ENCODE results near the gene FOXP1. TPM values are rescaled to one million over a fixed set of nuclear protein-coding genes. Genes with fewer than 3 reads are reported as not detected.

The FOXP1 gene
- polyA plus RNA-seq, 3 donors, result 32.9 to 35.0 (median 33.3) TPM

DNA sequence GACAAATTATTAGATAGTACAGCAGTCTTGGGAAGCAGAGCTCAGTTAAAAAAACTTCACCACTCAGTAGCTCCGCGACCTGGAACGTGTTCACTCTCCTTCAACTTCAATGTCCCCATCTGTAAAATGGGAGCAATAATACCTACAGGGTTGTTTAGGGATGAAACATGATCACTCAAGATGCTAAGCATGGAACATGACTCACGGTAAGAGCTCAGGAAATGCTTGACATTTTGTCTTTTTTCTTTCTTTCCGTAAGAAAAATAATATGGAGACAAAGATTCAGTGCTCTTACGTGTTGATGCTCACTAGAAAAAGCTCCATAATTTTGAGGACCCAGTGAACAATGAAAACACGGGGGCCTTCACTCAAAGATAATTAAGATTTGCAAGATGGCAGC lies 664.4 kb downstream of the FOXP1 start:
- DNase-seq (ENCODE audit: low read depth in 3 of 3, low spot score in 2 of 3), result no peak

DNA sequence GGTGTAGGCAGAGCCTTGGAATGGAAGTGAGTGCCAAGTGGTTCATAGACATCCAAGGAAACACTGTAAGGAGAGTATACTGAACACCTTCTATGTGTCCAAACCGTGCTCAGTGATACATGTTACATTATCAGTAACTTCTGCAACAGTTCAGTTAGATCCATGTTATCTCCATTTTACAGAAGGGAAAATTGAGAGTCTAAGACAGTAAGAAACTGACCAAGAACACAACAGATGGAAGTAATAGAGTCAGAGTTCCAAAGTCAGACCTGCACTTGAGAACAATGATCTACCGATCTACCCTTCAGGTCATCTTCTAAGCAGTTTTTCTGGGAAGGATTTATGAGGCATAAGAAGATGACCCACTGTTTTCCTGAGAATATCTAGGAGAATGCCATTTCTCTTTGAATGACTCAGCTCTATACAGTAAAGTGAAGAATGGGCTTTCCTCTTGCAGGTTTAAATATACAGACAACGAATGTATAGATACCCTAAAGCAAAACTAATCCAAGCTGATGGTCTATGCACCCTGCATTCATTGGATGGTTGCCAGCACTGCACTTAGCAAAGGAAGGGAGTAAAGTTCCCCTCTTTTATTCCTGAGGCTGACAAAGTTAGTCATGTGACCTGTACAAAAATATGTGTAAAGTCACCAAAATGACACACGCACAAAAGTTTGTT lies 667.0 kb downstream of the FOXP1 start:
- no peak for DNase-seq (ENCODE audit: low read depth in 3 of 3, low spot score in 2 of 3)

DNA sequence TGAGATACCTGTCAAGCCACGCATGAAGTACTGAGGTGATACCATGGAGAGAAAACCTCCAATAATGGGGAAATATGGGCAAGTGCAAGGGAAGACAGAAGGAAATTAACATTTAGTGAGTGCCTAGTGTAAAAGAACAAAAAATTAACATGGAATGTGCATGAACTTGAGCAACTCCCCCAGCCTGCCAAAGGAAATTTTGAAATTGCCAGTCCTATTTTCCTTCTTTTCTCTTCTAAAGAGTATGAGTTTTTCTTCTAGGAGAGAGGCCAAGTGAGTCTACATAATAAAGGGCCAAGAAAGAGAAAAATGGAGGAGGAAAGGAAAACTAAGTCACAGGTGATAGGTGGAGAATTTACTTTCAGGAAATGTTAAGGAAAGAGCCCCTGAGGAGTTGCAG lies 668.7 kb downstream of the FOXP1 start:
- DNase-seq (ENCODE audit: low read depth in 3 of 3, low spot score in 2 of 3), result no peak

DNA sequence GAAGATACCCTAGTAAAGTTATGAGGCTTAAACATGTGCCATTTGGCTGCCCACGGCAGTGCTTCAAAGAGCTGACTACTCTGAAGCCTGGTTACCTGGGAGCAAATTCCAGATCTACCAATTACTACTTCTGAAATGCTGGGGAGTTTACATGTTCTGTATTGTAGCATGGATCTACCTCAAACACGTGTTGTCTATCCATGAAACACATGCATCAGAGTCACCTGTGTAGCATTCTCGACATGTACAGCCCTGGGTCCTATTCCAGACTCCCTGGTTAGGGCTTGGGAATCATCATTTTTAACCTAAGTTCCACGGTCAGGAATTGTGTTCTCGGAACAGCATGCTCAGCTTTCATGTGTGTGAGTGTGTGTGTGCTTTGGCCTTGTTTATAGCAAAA lies 671.8 kb downstream of the FOXP1 start:
- DNase-seq (ENCODE audit: low read depth in 3 of 3, low spot score in 2 of 3), result no peak

DNA sequence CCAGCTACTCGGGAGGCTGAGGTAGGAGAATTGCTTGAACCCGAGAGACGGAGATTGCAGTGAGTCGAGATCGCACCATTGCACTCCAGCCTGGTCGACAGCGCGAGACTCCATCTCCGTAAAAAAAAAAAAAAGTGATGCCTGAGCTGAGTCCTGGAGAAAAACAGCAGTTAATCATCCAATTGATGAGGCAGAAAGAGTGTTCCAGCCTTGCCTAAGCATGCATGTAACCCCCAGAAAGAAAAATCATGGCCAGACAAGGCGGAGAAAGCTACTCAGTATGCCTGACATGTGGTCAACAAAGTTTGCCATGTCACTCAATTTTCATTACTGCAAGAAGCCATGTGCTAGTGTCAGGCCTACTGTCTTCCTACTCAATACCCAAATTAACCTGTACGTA lies 678.0 kb downstream of the FOXP1 start:
- peak in 2 of 3 donors; percentile 20 to 69 for DNase-seq (ENCODE audit: low read depth in 3 of 3, low spot score in 2 of 3)

Other genes with a start within 250 kb of the FOXP1 start
- gene EIF4E3, start 141.7 kb upstream of the FOXP1 start, polyA plus RNA-seq (ENCODE audit: insufficient read length in 3 of 3), result 10 to 100 TPM; 11.7 to 12.6 (median 11.8) TPM
- gene GPR27, start 170.1 kb upstream of the FOXP1 start, polyA plus RNA-seq (ENCODE audit: insufficient read length in 3 of 3), result 1 to 10 TPM; 8.1 to 8.5 (median 8.3) TPM
- gene PROK2, start 201.4 kb upstream of the FOXP1 start, polyA plus RNA-seq (ENCODE audit: insufficient read length in 3 of 3), result under 1 TPM in 2 of 3 donors, not detected in 1; 0.08 to 0.21 TPM

All from right renal cortex interstitium (tissue), 3 donors.